MM.1S (cell line): ENCODE results near the gene LIN37.

Experiments used
- DNase-seq: peaks from one replicate; pipeline ENCODE4 v3.0.0-alpha.2; 2015
- H2AFZ ChIP-seq: fragments of 300-600 bp; sonication (generic); 2 replicates; pipeline ENCODE4 v1.6.0; 2016; ENCODE audit warnings: antibody characterized with exemption, low read length
- H3F3A ChIP-seq: fragments of 300-600 bp; sonication (generic); 2 replicates; pipeline ENCODE4 v1.6.1; 2016; ENCODE audit warnings: mild to moderate bottlenecking, antibody characterized with exemption, low read length, moderate library complexity, mixed read lengths; ENCODE audit not compliant: insufficient read depth
- H3K27ac ChIP-seq: fragments of 300-600 bp; sonication (generic); 2 replicates; pipeline ENCODE4 v1.5.1; 2016; ENCODE audit warnings: mild to moderate bottlenecking, low read length
- H3K27me3 ChIP-seq: fragments of 300-600 bp; sonication (generic); replicated peaks from 2 replicates; pipeline ENCODE4 v1.6.0; 2016; ENCODE audit warnings: low read length; ENCODE audit not compliant: insufficient read depth
- H3K36me3 ChIP-seq: fragments of 300-600 bp; sonication (generic); replicated peaks from 2 replicates; pipeline ENCODE4 v1.6.1; 2016; ENCODE audit warnings: mild to moderate bottlenecking, low read length, mixed read lengths; ENCODE audit not compliant: insufficient read depth
- H3K4me1 ChIP-seq: fragments of 300-600 bp; sonication (generic); 2 replicates; pipeline ENCODE4 v1.6.1; 2016; ENCODE audit warnings: low read length, mixed read lengths
- H3K4me2 ChIP-seq: fragments of 300-600 bp; sonication (generic); 2 replicates; pipeline ENCODE4 v1.6.0; 2016; ENCODE audit warnings: low read depth, low read length
- H3K4me3 ChIP-seq: fragments of 300-600 bp; sonication (generic); 2 replicates; pipeline ENCODE4 v1.5.1; 2016; ENCODE audit warnings: low read length, mixed read lengths
- H3K79me2 ChIP-seq: fragments of 300-600 bp; sonication (generic); 2 replicates; pipeline ENCODE4 v1.6.1; 2016; ENCODE audit warnings: mixed run types, low read length, mixed read lengths
- H3K9ac ChIP-seq: fragments of 300-600 bp; sonication (generic); 2 replicates; pipeline ENCODE4 v1.6.1; 2016; ENCODE audit warnings: low read length, mixed read lengths
- H3K9me2 ChIP-seq: fragments of 300-600 bp; sonication (generic); replicated peaks from 2 replicates; pipeline ENCODE4 v1.6.1; 2016; ENCODE audit warnings: mild to moderate bottlenecking, low read length, mixed read lengths; ENCODE audit not compliant: insufficient read depth
- H3K9me3 ChIP-seq: fragments of 300-600 bp; sonication (generic); replicated peaks from 2 replicates; pipeline ENCODE4 v1.6.1; 2016; ENCODE audit warnings: mild to moderate bottlenecking, low read length, mixed read lengths; ENCODE audit not compliant: insufficient read depth
- H4K20me1 ChIP-seq: fragments of 300-600 bp; sonication (generic); 2 replicates; pipeline ENCODE4 v1.6.1; 2016; ENCODE audit warnings: mild to moderate bottlenecking, low read length, moderate library complexity, mixed read lengths; ENCODE audit not compliant: insufficient read depth
- CTCF ChIP-seq: fragments of 300-600 bp; sonication (generic); IDR thresholded peaks from 2 replicates; pipeline ENCODE4 v1.5.1; 2016; ENCODE audit warnings: antibody characterized with exemption, low read length, mixed read lengths
- EZH2 ChIP-seq: fragments of 300-600 bp; sonication (generic); optimal IDR thresholded peaks from 2 replicates; pipeline ENCODE3; 2017; ENCODE audit warnings: low read depth, mild to moderate bottlenecking, antibody characterized with exemption, low read length, mixed read lengths
- EZH2phosphoT487 ChIP-seq: fragments of 300-600 bp; sonication (generic); IDR thresholded peaks from 2 replicates; pipeline ENCODE4 v1.6.1; 2018; ENCODE audit warnings: antibody characterized with exemption, low read length

The LIN37 gene

GRCh38 chr19:35714601-35715354 is 33.6 kb upstream of the LIN37 start:
- H3K4me1 ChIP-seq: peaks cover 14% of the 10 kb centered on the region
- H3K79me2 ChIP-seq: peaks cover 16% of the 10 kb centered on the region
- H3F3A ChIP-seq: peaks cover 7% of the 10 kb centered on the region; the same call in 1 of the 2 replicates
- no peak overlapping the region for H3K4me3 ChIP-seq
- no peaks in the 10 kb centered on the region for H4K20me1 ChIP-seq
- H3K9me2 ChIP-seq: no peaks in the 10 kb centered on the region
- H3K9ac ChIP-seq: no peak overlapping the region
- peaks cover 33% of the 10 kb centered on the region for H3K27me3 ChIP-seq
- no peaks in the 10 kb centered on the region for H3K36me3 ChIP-seq
- no peak for DNase-seq
- no peaks in the 10 kb centered on the region for H3K9me3 ChIP-seq
- H3K27ac ChIP-seq: no peak overlapping the region
- no peak overlapping the region for H2AFZ ChIP-seq
- TF ChIP-seq EZH2phosphoT487 (no peak), CTCF (no peak), EZH2 (no peak)
- H3K4me2 ChIP-seq: no peak overlapping the region

- Histone ChIP-seq H3K4me1 (peaks cover 14% of the 10 kb centered on the region), H3K79me2 (peaks cover 22% of the 10 kb centered on the region), H3K4me3 (peak overlapping the region; percentile 72; the same call in 1 of the 2 replicates), H3K9ac (no peak overlapping the region; the same call in 1 of the 2 replicates), H2AFZ (peak overlapping the region; percentile 98; the same call in 1 of the 2 replicates), H3K27ac (no peak overlapping the region), H3K9me3 (no peaks in the 10 kb centered on the region), H3F3A (peaks cover 7% of the 10 kb centered on the region; the same call in 1 of the 2 replicates), H3K36me3 (no peaks in the 10 kb centered on the region), H3K4me2 (peak overlapping the region; percentile 93; the same call in 1 of the 2 replicates), H3K9me2 (no peaks in the 10 kb centered on the region), H4K20me1 (no peaks in the 10 kb centered on the region), H3K27me3 (peaks cover 27% of the 10 kb centered on the region)
- TF ChIP-seq EZH2phosphoT487: no peak
- TF ChIP-seq CTCF: no peak
- no peak for TF ChIP-seq EZH2
- no peak for DNase-seq
These were observed 33.0 kb upstream of the LIN37 start for GRCh38 chr19:35715355-35715809.

GRCh38 chr19:35715981-35716800 is 32.2 kb upstream of the LIN37 start:
- peak overlapping the region; percentile 93 for H3K4me2 ChIP-seq
- H3K27ac ChIP-seq: peak overlapping the region; percentile 15; the same call in 1 of the 2 replicates
- H3K9me2 ChIP-seq: no peaks in the 10 kb centered on the region
- H3F3A ChIP-seq: peaks cover 7% of the 10 kb centered on the region; the same call in 1 of the 2 replicates
- H2AFZ ChIP-seq: peak overlapping the region; percentile 98
- peak overlapping the region; percentile 64; the same call in 1 of the 2 replicates for H3K9ac ChIP-seq
- DNase-seq: peak; percentile 18
- H3K9me3 ChIP-seq: no peaks in the 10 kb centered on the region
- H3K27me3 ChIP-seq: peaks cover 22% of the 10 kb centered on the region
- H4K20me1 ChIP-seq: no peaks in the 10 kb centered on the region
- TF ChIP-seq CTCF (no peak), EZH2 (no peak), EZH2phosphoT487 (no peak)
- no peaks in the 10 kb centered on the region for H3K36me3 ChIP-seq
- H3K4me3 ChIP-seq: peak overlapping the region; percentile 72
- peaks cover 28% of the 10 kb centered on the region for H3K79me2 ChIP-seq
- peaks cover 13% of the 10 kb centered on the region for H3K4me1 ChIP-seq
